Breast epithelium (tissue), 3 donors: ENCODE measurements around the gene PTH1R.

Experiments used
- POLR2A ChIP-seq: fragments of 450-650 bp; IDR thresholded peaks from one replicate; pipeline ENCODE4 v1.6.1; 2016; ENCODE audit warnings: antibody characterized with exemption, mild to moderate bottlenecking, moderate library complexity
- POLR2AphosphoS5 ChIP-seq, 3 donors: sonication (generic); formaldehyde crosslinking; IDR thresholded peaks; one replicate each; pipeline ENCODE4 v1.6.1; 2017; ENCODE audit warnings: antibody characterized with exemption in 3 of 3
- TF ChIP-seq, protein P1 (sequence below), 3 donors: fragments of 450-650 bp; IDR thresholded peaks; one replicate each; pipeline ENCODE4 v1.5.1; 2016 to 2017; ENCODE audit warnings: antibody characterized with exemption in 3 of 3, mild to moderate bottlenecking in 3 of 3, moderate library complexity in 3 of 3

DNA sequence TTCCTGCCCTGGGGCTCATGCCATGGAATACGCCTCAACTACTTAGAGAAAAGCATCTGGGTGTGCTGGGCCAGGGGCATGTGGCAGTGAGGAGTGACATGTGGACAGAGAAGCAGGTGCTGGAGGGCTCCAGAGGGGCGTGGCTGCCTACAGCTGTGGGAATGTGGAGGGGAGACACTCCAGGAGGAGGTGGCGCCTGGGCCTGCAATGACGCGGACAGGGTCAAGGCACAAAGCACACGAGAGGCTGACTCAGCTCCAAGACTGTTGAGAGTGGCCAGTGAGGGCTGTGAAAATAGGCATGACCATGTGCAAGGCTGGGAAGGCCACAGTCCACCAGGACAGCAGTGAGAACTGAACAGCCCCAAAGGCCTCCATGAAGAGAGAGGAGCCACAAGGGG lies 48.5 kb downstream of the PTH1R start:
- TF ChIP-seq, protein P1, sequence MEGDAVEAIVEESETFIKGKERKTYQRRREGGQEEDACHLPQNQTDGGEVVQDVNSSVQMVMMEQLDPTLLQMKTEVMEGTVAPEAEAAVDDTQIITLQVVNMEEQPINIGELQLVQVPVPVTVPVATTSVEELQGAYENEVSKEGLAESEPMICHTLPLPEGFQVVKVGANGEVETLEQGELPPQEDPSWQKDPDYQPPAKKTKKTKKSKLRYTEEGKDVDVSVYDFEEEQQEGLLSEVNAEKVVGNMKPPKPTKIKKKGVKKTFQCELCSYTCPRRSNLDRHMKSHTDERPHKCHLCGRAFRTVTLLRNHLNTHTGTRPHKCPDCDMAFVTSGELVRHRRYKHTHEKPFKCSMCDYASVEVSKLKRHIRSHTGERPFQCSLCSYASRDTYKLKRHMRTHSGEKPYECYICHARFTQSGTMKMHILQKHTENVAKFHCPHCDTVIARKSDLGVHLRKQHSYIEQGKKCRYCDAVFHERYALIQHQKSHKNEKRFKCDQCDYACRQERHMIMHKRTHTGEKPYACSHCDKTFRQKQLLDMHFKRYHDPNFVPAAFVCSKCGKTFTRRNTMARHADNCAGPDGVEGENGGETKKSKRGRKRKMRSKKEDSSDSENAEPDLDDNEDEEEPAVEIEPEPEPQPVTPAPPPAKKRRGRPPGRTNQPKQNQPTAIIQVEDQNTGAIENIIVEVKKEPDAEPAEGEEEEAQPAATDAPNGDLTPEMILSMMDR (IDR thresholded peaks at IDR 0.05), result no peak
- TF ChIP-seq POLR2AphosphoS5 (IDR thresholded peaks at IDR 0.05) (no peak), POLR2A (no peak)
